Spinal cord (tissue), 10 donors: Measurements from ENCODE around the gene CDH15. TPM values are rescaled to one million over a fixed set of nuclear protein-coding genes. Genes with fewer than 3 reads are reported as not detected.
"Not testable (repeated sequence)": the region's sequence is repeated elsewhere in the genome, so short reads cannot be mapped to it uniquely, and the experiment has no call there.

Experiments
- DNase-seq, 6 donors: peaks; one replicate each; pipeline versions ENCODE4 v3.0.0 to v3.0.0-alpha.2; 2013 to 2015; ENCODE audit warnings: low spot score in 6 of 6, low read depth in 4 of 6
- H3K27ac ChIP-seq: one replicate; pipeline ENCODE4 v1.5.1; 2013; ENCODE audit warnings: low read depth, low read length, control low read depth
- H3K27me3 ChIP-seq: one replicate; pipeline ENCODE4 v1.6.1; 2013; ENCODE audit warnings: low read length; ENCODE audit not compliant: control insufficient read depth, insufficient read depth
- H3K36me3 ChIP-seq: one replicate; pipeline ENCODE4 v1.6.1; 2013; ENCODE audit warnings: low read length; ENCODE audit not compliant: control insufficient read depth, insufficient read depth
- H3K4me1 ChIP-seq: one replicate; pipeline ENCODE4 v1.6.1; 2013; ENCODE audit warnings: low read length; ENCODE audit not compliant: control insufficient read depth, insufficient read depth
- H3K4me3 ChIP-seq: one replicate; pipeline ENCODE4 v1.5.1; 2013; ENCODE audit warnings: low read depth, low read length, control low read depth
- H3K9me3 ChIP-seq: one replicate; pipeline ENCODE4 v1.6.1; 2013; ENCODE audit warnings: low read length; ENCODE audit not compliant: control insufficient read depth, insufficient read depth
- WGBS: methylation state at CpG from one replicate; pipeline ENCODE4 v1.1.5; 2013; ENCODE audit warnings: missing lambda C conversion rate; ENCODE audit not compliant: insufficient coverage; 5-methylcytosine and 5-hydroxymethylcytosine counted together
- polyA plus RNA-seq, 2 donors: library from polyadenylated mRNA; unstranded; fragments of 120-200 nt; gene quantifications; one replicate each; pipeline ENCODE4 v1.2.1, GENCODE V29; 2013; ENCODE audit not compliant: insufficient read length in 2 of 2
- total RNA-seq, 2 donors: library from RNA; depleted of rRNA in 1 of 2; stranded (reverse); fragments of 120-200 nt in 1 of 2; fragments of >200 nt in 1 of 2; gene quantifications; one replicate each; pipeline versions ENCODE4 v1.2.3 to v1.2.4, GENCODE V29; 2013 to 2014
- donor health status: healthy.

The CDH15 gene
- total and polyA plus RNA-seq, 4 donors = 0.39 to 1.8 (median 0.91) TPM

DNA sequence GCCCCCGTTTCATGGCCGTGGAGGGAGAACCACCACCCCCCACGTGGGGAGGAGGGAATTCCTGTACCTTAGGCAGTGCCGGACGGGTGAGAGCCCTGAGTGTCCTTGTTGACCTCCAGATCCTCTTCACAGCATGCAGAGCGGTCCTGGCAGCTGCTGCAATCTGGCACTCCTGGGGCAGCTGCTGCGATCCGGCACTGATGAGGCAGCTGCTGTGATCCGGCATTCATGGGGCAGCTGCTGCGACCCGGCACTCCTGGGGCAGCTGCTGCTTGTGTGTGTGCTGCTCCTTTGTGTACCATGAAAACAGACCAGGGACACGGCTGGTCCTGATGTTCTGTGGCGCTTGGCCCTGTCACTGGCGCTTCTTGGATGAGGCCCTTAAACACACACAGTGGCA, 58.7 kb downstream of the CDH15 start:
- H3K9me3 ChIP-seq = no peaks in the 10 kb centered on the region
- peaks cover 80% of the 10 kb centered on the region for H3K36me3 ChIP-seq
- H3K4me3 ChIP-seq = no peak overlapping the region
- no peak overlapping the region for H3K27ac ChIP-seq
- peaks cover 3% of the 10 kb centered on the region for H3K4me1 ChIP-seq
- H3K27me3 ChIP-seq = no peaks in the 10 kb centered on the region
- DNase-seq = peak in 1 of 6 donors; percentile 27
- 71% methylated on average over 11 of the region's 14 CpGs for WGBS

DNA sequence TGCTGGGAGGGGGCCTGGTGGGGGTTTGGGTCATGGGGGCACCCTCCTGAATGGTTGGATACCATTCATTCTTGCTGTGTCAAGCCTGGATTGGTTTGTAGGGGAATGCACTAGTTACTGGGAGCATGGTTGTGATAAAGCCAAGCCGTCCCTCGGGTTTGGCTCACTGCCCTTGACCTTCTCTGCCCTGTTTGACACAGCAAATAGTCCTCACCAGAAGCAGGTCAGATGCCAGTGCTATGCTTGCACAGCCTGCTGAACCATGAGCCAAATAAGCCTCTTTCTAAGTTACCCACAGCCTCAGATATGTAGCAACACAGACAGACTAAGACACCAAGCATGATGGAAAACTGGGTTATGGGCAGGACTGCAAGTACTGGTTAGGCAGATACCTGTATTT, 60.6 kb downstream of the CDH15 start:
- Histone ChIP-seq H3K4me3 (no peak overlapping the region), H3K9me3 (no peaks in the 10 kb centered on the region), H3K27me3 (no peaks in the 10 kb centered on the region), H3K36me3 (peaks cover 74% of the 10 kb centered on the region), H3K27ac (no peak overlapping the region), H3K4me1 (peaks cover 3% of the 10 kb centered on the region)
- no peak for DNase-seq
- WGBS = 89% methylated on average over 2 of the region's 2 CpGs

DNA sequence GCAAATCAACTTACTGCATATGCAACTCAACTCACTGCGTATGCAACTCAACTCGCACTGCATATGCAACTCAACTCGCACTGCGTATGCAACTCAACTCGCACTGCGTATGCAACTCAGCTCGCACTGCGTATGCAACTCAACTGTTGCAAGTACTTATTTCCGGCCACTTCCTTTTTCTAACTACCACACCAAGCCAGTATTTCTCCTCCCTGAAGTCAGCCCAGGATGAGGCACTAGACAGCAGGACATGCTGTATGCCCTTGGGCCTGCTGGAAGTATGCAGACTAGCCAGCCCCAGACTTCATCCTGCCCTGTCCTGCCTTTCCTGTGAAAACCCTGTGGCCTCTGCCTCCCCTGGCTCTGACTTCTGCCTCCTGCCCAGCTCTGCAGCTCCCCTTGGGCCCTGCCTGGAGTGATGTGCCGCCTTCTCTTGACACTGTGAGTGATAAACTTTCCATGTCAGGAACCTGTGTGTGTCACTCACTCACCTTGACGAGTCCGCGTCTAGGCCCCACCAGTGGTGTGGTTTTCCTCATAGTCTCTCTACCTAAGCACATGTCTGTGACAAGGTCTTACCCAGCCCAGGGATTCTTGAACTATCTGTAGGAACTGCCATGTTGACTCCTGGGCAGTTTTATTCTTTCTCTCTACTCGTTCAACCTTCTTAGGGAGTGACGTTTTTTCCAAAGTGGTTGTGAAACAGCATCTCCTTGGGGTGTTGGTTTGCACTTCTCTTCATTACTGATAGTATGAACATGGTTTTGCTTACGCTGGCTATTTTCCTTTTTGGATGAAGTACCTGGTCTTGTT, 62.3 kb downstream of the CDH15 start:
- Histone ChIP-seq H3K27ac (no peak overlapping the region), H3K4me1 (peaks cover 3% of the 10 kb centered on the region), H3K4me3 (no peak overlapping the region), H3K27me3 (no peaks in the 10 kb centered on the region), H3K9me3 (no peaks in the 10 kb centered on the region), H3K36me3 (peaks cover 62% of the 10 kb centered on the region)
- no peak for DNase-seq
- 97% methylated on average over 13 of the region's 16 CpGs for WGBS

DNA sequence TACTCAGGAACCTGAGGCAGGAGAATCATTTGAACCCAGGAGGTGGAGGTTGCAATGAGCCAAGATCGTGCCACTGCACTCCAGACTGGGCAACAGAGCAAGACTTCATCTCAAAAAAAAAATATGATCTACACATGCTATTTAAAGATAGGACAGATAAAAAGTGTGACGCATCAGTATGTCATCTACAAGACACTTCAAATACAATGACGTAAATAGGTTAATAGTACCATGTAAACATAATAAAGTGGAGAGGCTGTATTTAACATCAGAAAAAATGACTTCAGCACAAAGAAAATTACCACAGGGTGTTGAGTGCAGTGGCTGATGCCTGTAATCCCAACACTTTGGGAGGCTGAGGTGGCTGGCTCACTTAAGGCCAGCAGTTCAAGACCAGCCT, 66.2 kb downstream of the CDH15 start:
- Histone ChIP-seq H3K36me3 (peaks cover 37% of the 10 kb centered on the region), H3K9me3 (no peaks in the 10 kb centered on the region), H3K27me3 (no peaks in the 10 kb centered on the region), H3K27ac (no peak overlapping the region), H3K4me1 (peaks cover 11% of the 10 kb centered on the region), H3K4me3 (no peak overlapping the region)
- DNase-seq = no peak
- WGBS = no CpG with 5 or more reads among the region's 3 CpGs

DNA sequence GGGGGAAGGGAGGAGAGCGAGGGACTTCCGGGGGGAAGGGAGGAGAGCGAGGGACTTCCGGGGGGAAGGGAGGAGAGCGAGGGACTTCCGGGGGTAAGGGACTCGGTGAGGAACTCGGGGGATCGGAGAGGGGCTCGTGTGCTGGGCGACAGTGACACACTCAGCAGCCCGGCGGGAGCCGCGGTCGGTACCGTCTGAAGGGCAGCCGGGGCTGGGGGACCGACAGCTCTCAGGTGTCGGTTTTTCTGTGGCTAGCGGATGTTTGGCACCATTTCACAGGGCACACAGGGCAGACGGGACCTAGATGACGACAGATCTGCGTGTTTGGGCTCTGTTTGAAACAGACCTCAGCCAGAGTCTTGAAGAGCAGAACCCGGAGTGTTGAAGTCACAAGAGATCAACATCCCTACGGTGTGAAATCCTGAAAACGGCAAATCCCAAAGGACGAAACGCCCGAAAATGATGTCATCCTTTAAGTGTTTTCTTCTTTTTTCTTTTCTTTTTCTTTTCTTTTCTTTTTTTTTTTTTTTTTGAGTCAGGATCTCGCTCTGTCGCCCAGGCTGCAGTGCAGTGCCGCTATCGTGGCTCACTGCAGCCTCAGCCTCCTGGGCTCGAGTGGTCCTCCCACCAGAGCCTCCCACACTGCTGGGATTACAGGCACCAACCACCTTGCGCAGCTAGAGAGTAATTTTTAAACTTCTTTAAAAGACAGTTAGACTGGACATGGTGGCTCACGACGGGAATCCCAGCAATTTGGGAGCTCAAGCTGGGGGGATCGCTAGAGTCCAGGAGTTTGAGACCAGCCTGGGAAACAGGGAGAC, 69.8 kb downstream of the CDH15 start:
- Histone ChIP-seq H3K4me3 (peak overlapping the region; percentile 90), H3K27ac (peak overlapping the region; percentile 98), H3K27me3 (no peaks in the 10 kb centered on the region), H3K4me1 (peaks cover 12% of the 10 kb centered on the region), H3K9me3 (no peaks in the 10 kb centered on the region), H3K36me3 (peaks cover 10% of the 10 kb centered on the region)
- WGBS = 5% methylated on average over 28 of the region's 39 CpGs
- peak in 5 of 6 donors; percentile 49 to 93 (median 75) for DNase-seq

DNA sequence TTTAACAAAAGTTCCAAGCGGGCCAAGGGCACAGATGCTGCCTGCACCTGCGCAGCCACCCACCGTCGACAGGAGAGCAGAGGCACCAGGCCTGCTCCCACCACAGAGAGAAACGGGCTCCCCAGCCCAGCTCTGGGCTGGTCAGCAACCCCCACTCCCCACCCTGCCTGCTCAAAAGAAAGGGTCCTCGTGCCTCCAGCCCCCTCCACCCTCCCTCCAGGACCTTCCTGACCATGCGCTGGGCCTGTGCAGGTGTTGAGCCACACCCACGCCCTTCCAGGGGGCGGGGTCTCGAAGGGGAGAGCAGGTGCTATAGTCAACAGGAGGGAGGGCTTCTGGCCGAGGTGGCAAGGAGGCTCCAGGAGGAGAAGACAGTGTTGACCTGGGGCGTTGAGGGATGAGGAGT, 71.2 kb downstream of the CDH15 start:
- 57% methylated on average over 10 of the region's 12 CpGs for WGBS
- H3K4me1 ChIP-seq = peaks cover 19% of the 10 kb centered on the region

DNA sequence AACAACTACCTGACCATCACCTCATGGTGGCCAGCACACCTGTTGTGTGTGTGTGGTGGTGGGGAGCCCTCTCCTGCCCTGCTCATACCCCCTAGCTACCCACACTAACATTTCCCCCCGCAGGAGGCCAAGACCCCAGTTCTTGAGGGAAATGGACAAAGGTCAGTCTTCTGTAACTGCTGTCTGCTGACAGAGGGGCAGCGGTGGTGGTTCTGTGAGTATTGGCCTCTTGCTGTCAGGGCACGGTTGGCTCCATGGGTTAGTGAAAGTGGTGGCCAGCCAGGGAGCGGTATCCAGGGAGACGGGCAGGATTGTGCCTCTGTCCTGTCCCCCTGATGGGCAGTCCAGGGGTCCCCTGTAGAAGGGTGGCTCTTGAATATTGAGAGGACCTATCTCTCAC, 72.1 kb downstream of the CDH15 start:
- no peaks in the 10 kb centered on the region for H3K36me3 ChIP-seq
- DNase-seq = no peak
- WGBS = 82% methylated on average over 4 of the region's 5 CpGs
- no peaks in the 10 kb centered on the region for H3K27me3 ChIP-seq
- H3K4me3 ChIP-seq = no peak overlapping the region
- peaks cover 25% of the 10 kb centered on the region for H3K4me1 ChIP-seq
- H3K27ac ChIP-seq = no peak overlapping the region
- no peaks in the 10 kb centered on the region for H3K9me3 ChIP-seq

More for the DNA sequence above, 71.2 kb downstream of the CDH15 start:
- no peaks in the 10 kb centered on the region for H3K36me3 ChIP-seq
- H3K9me3 ChIP-seq = no peaks in the 10 kb centered on the region
- no peak overlapping the region for H3K27ac ChIP-seq
- DNase-seq = no peak
- H3K27me3 ChIP-seq = no peaks in the 10 kb centered on the region
- H3K4me3 ChIP-seq = no peak overlapping the region

DNA sequence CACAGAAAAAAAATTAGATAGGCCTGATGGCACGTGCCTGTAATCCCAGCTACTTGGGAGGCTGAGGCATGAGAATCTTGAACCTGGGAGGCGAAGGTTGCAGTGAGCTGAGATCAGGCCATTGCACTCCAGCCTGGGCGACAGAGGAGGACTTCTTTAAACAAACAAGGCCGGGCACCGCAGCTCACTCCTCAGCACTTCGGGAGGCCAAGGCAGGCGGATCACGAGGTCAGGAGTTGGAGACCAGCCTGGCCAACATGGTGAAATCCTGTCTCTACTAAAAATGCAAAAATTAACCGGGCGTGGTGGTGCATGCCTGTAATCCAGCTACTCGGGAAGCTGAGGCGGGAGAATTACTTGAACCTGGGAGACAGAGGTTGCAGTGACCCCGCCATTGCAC, 72.7 kb downstream of the CDH15 start:
- H3K4me1 ChIP-seq = peaks cover 25% of the 10 kb centered on the region
- not testable (repeated sequence) for H3K4me3 ChIP-seq, H3K27ac ChIP-seq, H3K36me3 ChIP-seq, DNase-seq, H3K9me3 ChIP-seq, H3K27me3 ChIP-seq
- WGBS = 81% methylated on average over 13 of the region's 13 CpGs

DNA sequence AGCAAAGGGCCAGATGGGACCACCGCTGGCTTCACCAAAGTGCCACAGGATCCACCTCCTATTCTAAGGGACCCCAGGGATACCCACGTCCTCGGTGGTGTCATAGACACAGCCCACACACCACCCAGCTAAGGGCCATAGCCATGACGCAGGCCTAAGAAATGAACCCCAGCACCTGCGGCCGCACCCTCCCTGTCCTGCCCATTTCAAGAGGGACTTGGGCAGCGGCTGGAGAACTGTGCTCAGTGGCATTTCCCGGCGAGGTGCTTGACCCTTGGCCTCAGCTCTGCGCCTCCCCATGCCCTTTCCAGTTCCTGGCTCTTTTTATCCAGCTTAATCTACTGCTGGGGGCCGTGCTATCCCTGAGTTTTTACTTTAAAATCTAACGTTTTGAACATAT, 73.2 kb downstream of the CDH15 start:
- Histone ChIP-seq H3K27me3 (no peaks in the 10 kb centered on the region), H3K4me1 (peaks cover 25% of the 10 kb centered on the region), H3K9me3 (no peaks in the 10 kb centered on the region), H3K4me3 (no peak overlapping the region), H3K27ac (no peak overlapping the region), H3K36me3 (no peaks in the 10 kb centered on the region)
- no peak for DNase-seq
- 71% methylated on average over 9 of the region's 12 CpGs for WGBS
